Lower leg skin (tissue), 4 donors: ENCODE data around the gene KRTAP2-1. TPM values are rescaled to one million over a fixed set of nuclear protein-coding genes. Genes with fewer than 3 reads are reported as not detected.
"Not testable (repeated sequence)": the region's sequence is repeated elsewhere in the genome, so short reads cannot be mapped to it uniquely, and the experiment has no call there.

ENCODE experiments used
- DNase-seq, 2 donors: peaks; one replicate each; pipeline ENCODE4 v3.0.0-alpha.2; 2019; ENCODE audit warnings: low spot score in 2 of 2
- H3K4me3 ChIP-seq: fragments of 200-600 bp; sonication (generic); 2 replicates; pipeline ENCODE4 v1.5.1; 2017; ENCODE audit warnings: mild to moderate bottlenecking, low read depth; ENCODE audit not compliant: poor library complexity, severe bottlenecking
- POLR2A ChIP-seq, 2 donors: fragments of 450-650 bp; IDR thresholded peaks; one replicate each; pipeline ENCODE4 v1.6.1; 2016 to 2017; ENCODE audit warnings: antibody characterized with exemption in 2 of 2, mild to moderate bottlenecking in 1 of 2, moderate library complexity in 1 of 2
- WGBS, 2 donors: methylation state at CpG; one replicate each; pipeline ENCODE4 v1.1.5; 2018; 5-methylcytosine and 5-hydroxymethylcytosine counted together
- intact Hi-C: fragments of 100-400 bp; cut with DNase I; formaldehyde crosslinking; loops from one replicate; pipeline ENCODE4 v1.15.0; 2023; ENCODE audit warnings: low total_unique reads
- total RNA-seq, 4 donors: library from RNA; depleted of rRNA; stranded (reverse); fragments of >200 nt; gene quantifications; one replicate each; pipeline ENCODE4 v1.1.0, GENCODE V29; 2016
- TF ChIP-seq, protein P1 (sequence below), 3 donors: fragments of 450-650 bp; IDR thresholded peaks; one replicate each; pipeline ENCODE4 v1.5.1; 2016; ENCODE audit warnings: antibody characterized with exemption in 3 of 3, mild to moderate bottlenecking in 3 of 3, moderate library complexity in 2 of 3

Gene KRTAP2-1
- total RNA-seq, 4 donors from 2014 or later, result 7.0 to 83.9 TPM; not detected in 2

DNA sequence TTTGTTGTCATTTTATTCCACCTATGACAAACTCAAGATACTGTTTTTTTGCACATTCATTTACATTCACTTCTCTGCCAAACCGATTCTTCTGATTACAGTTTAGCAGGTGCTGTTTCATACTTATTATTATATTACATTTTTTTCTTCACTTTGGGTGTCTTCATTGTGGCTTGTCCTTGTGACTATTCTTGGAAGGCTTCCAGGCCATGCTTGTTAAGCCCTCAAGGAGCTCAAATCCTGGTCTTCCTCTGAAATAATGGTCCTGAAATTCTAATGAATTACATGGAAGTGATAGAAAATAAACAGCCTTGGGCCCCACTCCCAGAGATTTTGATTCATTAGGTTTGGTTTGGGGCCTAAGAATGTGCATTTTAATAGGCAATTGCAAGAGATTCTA, 17.2 kb upstream of the KRTAP2-1 start:
- 73 to 85% methylated on average over 1 of the region's 1 CpG for WGBS, 2 donors
- TF ChIP-seq POLR2A (IDR thresholded peaks at IDR 0.05), result no peak
- TF ChIP-seq, protein P1, sequence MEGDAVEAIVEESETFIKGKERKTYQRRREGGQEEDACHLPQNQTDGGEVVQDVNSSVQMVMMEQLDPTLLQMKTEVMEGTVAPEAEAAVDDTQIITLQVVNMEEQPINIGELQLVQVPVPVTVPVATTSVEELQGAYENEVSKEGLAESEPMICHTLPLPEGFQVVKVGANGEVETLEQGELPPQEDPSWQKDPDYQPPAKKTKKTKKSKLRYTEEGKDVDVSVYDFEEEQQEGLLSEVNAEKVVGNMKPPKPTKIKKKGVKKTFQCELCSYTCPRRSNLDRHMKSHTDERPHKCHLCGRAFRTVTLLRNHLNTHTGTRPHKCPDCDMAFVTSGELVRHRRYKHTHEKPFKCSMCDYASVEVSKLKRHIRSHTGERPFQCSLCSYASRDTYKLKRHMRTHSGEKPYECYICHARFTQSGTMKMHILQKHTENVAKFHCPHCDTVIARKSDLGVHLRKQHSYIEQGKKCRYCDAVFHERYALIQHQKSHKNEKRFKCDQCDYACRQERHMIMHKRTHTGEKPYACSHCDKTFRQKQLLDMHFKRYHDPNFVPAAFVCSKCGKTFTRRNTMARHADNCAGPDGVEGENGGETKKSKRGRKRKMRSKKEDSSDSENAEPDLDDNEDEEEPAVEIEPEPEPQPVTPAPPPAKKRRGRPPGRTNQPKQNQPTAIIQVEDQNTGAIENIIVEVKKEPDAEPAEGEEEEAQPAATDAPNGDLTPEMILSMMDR (IDR thresholded peaks at IDR 0.05), result no peak
- H3K4me3 ChIP-seq, result no peak overlapping the region
- no peak for DNase-seq
- intact Hi-C loops, result no loop called here

- no peak for TF ChIP-seq POLR2A (IDR thresholded peaks at IDR 0.05)
- TF ChIP-seq, protein P1 (IDR thresholded peaks at IDR 0.05), result no peak
- intact Hi-C loops, result no loop called here
- no peak for DNase-seq
- WGBS, 2 donors, result 85% methylated on average over 4 of the region's 4 CpGs
- H3K4me3 ChIP-seq, result no peak overlapping the region
Measured at GRCh38 chr17:41063449-41063848, 16.3 kb upstream of the KRTAP2-1 start.

- 53 to 61% methylated on average over 1 of the region's 1 CpG for WGBS, 2 donors
Measured at GRCh38 chr17:41061964-41062363, 14.8 kb upstream of the KRTAP2-1 start.

GRCh38 chr17:41060052-41060604, 13.0 kb upstream of the KRTAP2-1 start, which contains the start of gene KRTAP2-3:
KRTAP2-3 (minus strand) TSS chr17:41060114; CDS start chr17:41060050, 64 bp downstream.
- 62% methylated on average over 6 of the region's 6 CpGs for WGBS, 2 donors
- intact Hi-C loops, result no loop called here
- DNase-seq, result no peak
- no peak within 1 kb of the TSS for H3K4me3 ChIP-seq
- TF ChIP-seq POLR2A (IDR thresholded peaks at IDR 0.05), result no peak
- TF ChIP-seq, protein P1 (IDR thresholded peaks at IDR 0.05), result no peak

More at GRCh38 chr17:41061964-41062363, 14.8 kb upstream of the KRTAP2-1 start:
- intact Hi-C loops, result no loop called here
- H3K4me3 ChIP-seq, result no peak overlapping the region
- no peak for DNase-seq
- no peak for TF ChIP-seq POLR2A (IDR thresholded peaks at IDR 0.05)
- TF ChIP-seq, protein P1 (IDR thresholded peaks at IDR 0.05), result no peak

- DNase-seq, intact Hi-C loops, H3K4me3 ChIP-seq: not testable (repeated sequence)
- WGBS, 2 donors, result 50 to 55% methylated on average over 8 of the region's 31 CpGs
Measured at GRCh38 chr17:41059276-41060051, 12.3 kb upstream of the KRTAP2-1 start.

GRCh38 chr17:41058741-41059140, 11.6 kb upstream of the KRTAP2-1 start:
- no peak overlapping the region for H3K4me3 ChIP-seq
- DNase-seq, result no peak
- no peak for TF ChIP-seq POLR2A (IDR thresholded peaks at IDR 0.05)
- TF ChIP-seq, protein P1 (IDR thresholded peaks at IDR 0.05), result no peak
- intact Hi-C loops, result no loop called here
- WGBS, 2 donors, result 90 to 93% methylated on average over 5 of the region's 5 CpGs
